Neural progenitor cell (in vitro differentiated cells): ENCODE data around the gene HSD17B13. TPM values are rescaled to one million over a fixed set of nuclear protein-coding genes. Genes with fewer than 3 reads are reported as not detected.
"Not testable (repeated sequence)": the region's sequence is repeated elsewhere in the genome, so short reads cannot be mapped to it uniquely, and the experiment has no call there.

Experiments used
- DNase-seq: peaks from one replicate; pipeline ENCODE4 v3.0.0-alpha.2; 2016; ENCODE audit warnings: low spot score
- H2AFZ ChIP-seq: fragments of 200-600 bp; sonication (generic); replicated peaks from 2 replicates; pipeline ENCODE4 v1.6.1; 2016; ENCODE audit warnings: antibody characterized with exemption
- H3F3A ChIP-seq: fragments of 200-600 bp; sonication (generic); 2 replicates; pipeline ENCODE4 v1.6.1; 2016; ENCODE audit warnings: antibody characterized with exemption, low read depth
- H3K27ac ChIP-seq: fragments of 200-600 bp; sonication (generic); 2 replicates; pipeline ENCODE4 v1.5.1; 2016; ENCODE audit warnings: mild to moderate bottlenecking
- H3K27me3 ChIP-seq: fragments of 200-600 bp; sonication (generic); 2 replicates; pipeline ENCODE4 v1.6.1; 2016; ENCODE audit warnings: mild to moderate bottlenecking, moderate library complexity
- H3K36me3 ChIP-seq: fragments of 200-600 bp; sonication (generic); 2 replicates; pipeline ENCODE4 v1.5.1; 2016
- H3K4me1 ChIP-seq: fragments of 200-600 bp; sonication (generic); 2 replicates; pipeline ENCODE4 v1.6.1; 2016; ENCODE audit warnings: mixed run types
- H3K4me2 ChIP-seq: fragments of 200-600 bp; sonication (generic); 2 replicates; pipeline ENCODE4 v1.6.1; 2016
- H3K4me3 ChIP-seq: fragments of 200-600 bp; sonication (generic); 2 replicates; pipeline ENCODE4 v1.5.1; 2016
- H3K79me2 ChIP-seq: fragments of 200-600 bp; sonication (generic); 2 replicates; pipeline ENCODE4 v1.6.1; 2016; ENCODE audit warnings: low read depth
- H3K9ac ChIP-seq: fragments of 200-600 bp; sonication (generic); 2 replicates; pipeline ENCODE4 v1.6.1; 2016
- H3K9me3 ChIP-seq: fragments of 200-600 bp; sonication (generic); 2 replicates; pipeline ENCODE4 v1.5.1; 2016; ENCODE audit warnings: low read depth
- H4K20me1 ChIP-seq: fragments of 200-600 bp; sonication (generic); 2 replicates; pipeline ENCODE4 v1.6.1; 2016; ENCODE audit warnings: low read depth
- H3K27ac Mint-ChIP-seq: 3 replicates; pipeline ENCODE4 v1.8.0; 2021; ENCODE audit warnings: mixed read lengths
- H3K27me3 Mint-ChIP-seq: 2 replicates; pipeline ENCODE4 v1.8.0; 2022; ENCODE audit warnings: low read depth, mild to moderate bottlenecking, inconsistent platforms, moderate library complexity, mixed read lengths; ENCODE audit not compliant: insufficient read depth
- H3K36me3 Mint-ChIP-seq: 3 replicates; pipeline ENCODE4 v1.8.0; 2021; ENCODE audit warnings: mixed read lengths
- H3K4me1 Mint-ChIP-seq: 3 replicates; pipeline ENCODE4 v1.8.0; 2021; ENCODE audit warnings: mixed read lengths
- H3K4me3 Mint-ChIP-seq: 3 replicates; pipeline ENCODE4 v1.8.0; 2021; ENCODE audit warnings: mild to moderate bottlenecking, moderate library complexity, mixed read lengths
- H3K9me3 Mint-ChIP-seq: 3 replicates; pipeline ENCODE4 v1.8.0; 2020; ENCODE audit warnings: mixed read lengths
- CTCF ChIP-seq: fragments of 200-600 bp; sonication (generic); IDR thresholded peaks from 2 replicates; pipeline ENCODE4 v1.5.1; 2017; ENCODE audit warnings: antibody characterized with exemption, mild to moderate bottlenecking
- EZH2 ChIP-seq: fragments of 200-600 bp; sonication (generic); IDR thresholded peaks from 2 replicates; pipeline ENCODE4 v1.6.1; 2017; ENCODE audit warnings: antibody characterized with exemption, mild to moderate bottlenecking, moderate library complexity
- EZH2phosphoT487 ChIP-seq: fragments of 200-600 bp; sonication (generic); IDR thresholded peaks from 2 replicates; pipeline ENCODE4 v1.6.1; 2017; ENCODE audit warnings: antibody characterized with exemption
- total RNA-seq: library from RNA; depleted of rRNA; stranded (reverse); fragments of >200 nt; gene quantifications from 2 replicates; pipeline ENCODE4 v1.2.3, GENCODE V29; 2015; ENCODE audit warnings: low replicate concordance

HSD17B13 gene
- total RNA-seq, 1 donor from 2014 or later: 0.60 TPM

GRCh38 chr4:87298362-87298761, 24.3 kb downstream of the HSD17B13 start:
- peak overlapping the region; percentile 35 for H2AFZ ChIP-seq
- no peak overlapping the region for H3K9ac ChIP-seq
- H3K9me3 ChIP-seq: no peaks in the 10 kb centered on the region
- Mint-ChIP-seq H3K27ac (no peak overlapping the region), H3K4me3 (no peak overlapping the region), H3K36me3 (no peaks in the 10 kb centered on the region), H3K27me3 (peaks cover 6% of the 10 kb centered on the region), H3K4me1 (no peaks in the 10 kb centered on the region), H3K9me3 (peaks cover 12% of the 10 kb centered on the region)
- H3K36me3 ChIP-seq: no peaks in the 10 kb centered on the region
- H3F3A ChIP-seq: no peaks in the 10 kb centered on the region
- no peak overlapping the region for H3K4me3 ChIP-seq
- no peak overlapping the region for H3K4me2 ChIP-seq
- H3K4me1 ChIP-seq: no peaks in the 10 kb centered on the region
- H4K20me1 ChIP-seq: no peaks in the 10 kb centered on the region
- no peaks in the 10 kb centered on the region for H3K79me2 ChIP-seq
- TF ChIP-seq CTCF (no peak), EZH2 (no peak), EZH2phosphoT487 (no peak)
- H3K27ac ChIP-seq: no peak overlapping the region
- DNase-seq: no peak
- H3K27me3 ChIP-seq: no peaks in the 10 kb centered on the region

DNA sequence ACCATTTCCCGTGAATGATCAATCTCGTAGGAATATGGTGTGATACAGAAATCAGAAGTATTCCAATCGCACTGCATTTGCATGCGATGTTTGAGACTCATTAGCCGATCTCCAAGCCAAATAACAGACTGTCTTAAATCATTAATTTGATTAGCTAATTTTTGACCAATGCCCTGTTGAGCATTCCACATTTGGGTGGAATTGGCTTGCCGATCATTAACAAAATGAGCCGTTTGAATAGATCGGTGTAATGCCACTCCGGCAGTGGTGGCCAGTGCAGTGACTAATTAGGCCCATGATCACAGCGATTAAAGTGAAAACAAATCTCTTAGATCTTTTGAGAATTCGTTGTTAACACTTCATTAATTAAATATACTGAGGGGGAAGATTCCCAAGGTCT, 27.8 kb downstream of the HSD17B13 start:
- H4K20me1 ChIP-seq, H3K27ac Mint-ChIP-seq, H3K36me3 Mint-ChIP-seq, H3K9me3 ChIP-seq, H3K27me3 Mint-ChIP-seq, H3K79me2 ChIP-seq, H3K4me2 ChIP-seq, H2AFZ ChIP-seq, H3K4me3 Mint-ChIP-seq, H3K36me3 ChIP-seq, DNase-seq, H3K4me1 ChIP-seq, H3K4me1 Mint-ChIP-seq, H3F3A ChIP-seq, H3K9ac ChIP-seq, H3K27ac ChIP-seq, H3K27me3 ChIP-seq, H3K4me3 ChIP-seq: not testable (repeated sequence)
- H3K9me3 Mint-ChIP-seq: peaks cover 12% of the 10 kb centered on the region

- not testable (repeated sequence) for H2AFZ ChIP-seq, H3K27ac ChIP-seq, H3K36me3 Mint-ChIP-seq, H3K9me3 ChIP-seq, H3K9ac ChIP-seq, H3K4me1 ChIP-seq, DNase-seq, H3K27me3 ChIP-seq, H3K4me3 ChIP-seq, H3K36me3 ChIP-seq, H3K4me1 Mint-ChIP-seq, H3K27me3 Mint-ChIP-seq, H3K27ac Mint-ChIP-seq, H4K20me1 ChIP-seq, H3F3A ChIP-seq, H3K79me2 ChIP-seq, H3K4me3 Mint-ChIP-seq, H3K4me2 ChIP-seq
- H3K9me3 Mint-ChIP-seq: peaks cover 12% of the 10 kb centered on the region
Measured at GRCh38 chr4:87293889-87294288, 28.8 kb downstream of the HSD17B13 start.

- no peaks in the 10 kb centered on the region for H3K4me1 Mint-ChIP-seq
- Histone ChIP-seq H3K4me3 (no peak overlapping the region), H3K9ac (no peak overlapping the region), H4K20me1 (no peaks in the 10 kb centered on the region), H3K27ac (no peak overlapping the region), H3K4me1 (no peaks in the 10 kb centered on the region), H3K9me3 (no peaks in the 10 kb centered on the region), H3F3A (no peaks in the 10 kb centered on the region), H3K79me2 (no peaks in the 10 kb centered on the region), H3K4me2 (no peak overlapping the region), H3K36me3 (no peaks in the 10 kb centered on the region), H2AFZ (no peak overlapping the region), H3K27me3 (no peaks in the 10 kb centered on the region)
- H3K27me3 Mint-ChIP-seq: no peaks in the 10 kb centered on the region
- no peak overlapping the region for H3K4me3 Mint-ChIP-seq
- H3K9me3 Mint-ChIP-seq: peaks cover 36% of the 10 kb centered on the region
- no peak for DNase-seq
- H3K36me3 Mint-ChIP-seq: peaks cover 2% of the 10 kb centered on the region
- no peak overlapping the region for H3K27ac Mint-ChIP-seq
- TF ChIP-seq EZH2phosphoT487: no peak
- TF ChIP-seq CTCF: no peak
- TF ChIP-seq EZH2: no peak
Measured at GRCh38 chr4:87286970-87287369, 35.7 kb downstream of the HSD17B13 start.

DNA sequence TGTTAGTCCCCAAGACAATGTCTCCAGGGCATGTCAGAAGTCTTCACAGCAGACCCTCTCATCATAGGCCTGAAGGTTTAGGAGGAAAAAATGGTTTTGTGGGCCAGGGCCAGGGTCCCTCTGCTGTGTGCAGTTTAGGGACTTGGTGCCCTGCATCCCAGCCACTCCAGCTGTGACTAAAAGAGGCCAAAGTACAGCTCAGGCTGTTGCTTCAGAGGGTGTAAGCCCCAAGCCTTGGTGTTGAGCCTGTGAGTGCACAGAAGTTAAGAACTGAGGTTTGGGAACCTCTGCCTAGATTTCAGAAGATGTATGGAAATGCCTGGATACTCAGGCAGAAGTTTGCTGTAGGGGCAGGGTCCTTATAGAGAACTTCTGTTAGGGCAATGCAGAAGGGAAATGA, 38.4 kb downstream of the HSD17B13 start:
- not testable (repeated sequence) for H3K27ac Mint-ChIP-seq, H3K4me3 ChIP-seq, H3K4me1 ChIP-seq, H3K27me3 ChIP-seq, H3K79me2 ChIP-seq, H2AFZ ChIP-seq, H3K27ac ChIP-seq, H3K36me3 Mint-ChIP-seq, H3K9me3 ChIP-seq, H3K27me3 Mint-ChIP-seq, DNase-seq, H3F3A ChIP-seq, H3K9ac ChIP-seq, H3K4me1 Mint-ChIP-seq, H3K4me3 Mint-ChIP-seq, H4K20me1 ChIP-seq, H3K36me3 ChIP-seq, H3K4me2 ChIP-seq
- H3K9me3 Mint-ChIP-seq: peaks cover 36% of the 10 kb centered on the region
